ENCODE measurements around the gene NHS. TPM values are rescaled to one million over a fixed set of nuclear protein-coding genes. Genes with fewer than 3 reads are reported as not detected.

NHS gene
- polyA plus RNA-seq, 4 donors: 13.8 to 29.4 (median 18.9) TPM

DNA sequence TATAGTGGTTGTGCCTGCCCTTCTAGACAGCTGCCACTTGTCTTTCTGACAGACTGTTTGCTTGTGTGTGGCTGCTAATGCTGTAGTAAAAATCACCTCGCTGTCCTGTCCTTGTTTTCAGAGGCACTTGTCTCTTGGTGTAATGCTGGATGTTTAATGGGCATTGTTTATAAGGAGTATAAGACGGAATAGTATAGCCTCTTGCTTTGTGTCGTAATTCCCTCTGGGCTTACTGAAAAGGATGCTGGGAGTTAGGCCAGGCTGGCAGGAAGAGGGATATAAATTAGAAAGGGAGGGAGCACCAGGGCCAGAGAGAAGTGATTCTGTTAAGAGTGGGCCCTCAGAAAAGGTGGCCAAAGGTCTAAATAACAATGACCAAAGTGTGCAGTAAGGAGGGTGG lies 29.0 kb downstream of the NHS start:
- no peak for DNase-seq (ENCODE audit: low read depth in 4 of 4, low spot score in 2 of 4)

DNA sequence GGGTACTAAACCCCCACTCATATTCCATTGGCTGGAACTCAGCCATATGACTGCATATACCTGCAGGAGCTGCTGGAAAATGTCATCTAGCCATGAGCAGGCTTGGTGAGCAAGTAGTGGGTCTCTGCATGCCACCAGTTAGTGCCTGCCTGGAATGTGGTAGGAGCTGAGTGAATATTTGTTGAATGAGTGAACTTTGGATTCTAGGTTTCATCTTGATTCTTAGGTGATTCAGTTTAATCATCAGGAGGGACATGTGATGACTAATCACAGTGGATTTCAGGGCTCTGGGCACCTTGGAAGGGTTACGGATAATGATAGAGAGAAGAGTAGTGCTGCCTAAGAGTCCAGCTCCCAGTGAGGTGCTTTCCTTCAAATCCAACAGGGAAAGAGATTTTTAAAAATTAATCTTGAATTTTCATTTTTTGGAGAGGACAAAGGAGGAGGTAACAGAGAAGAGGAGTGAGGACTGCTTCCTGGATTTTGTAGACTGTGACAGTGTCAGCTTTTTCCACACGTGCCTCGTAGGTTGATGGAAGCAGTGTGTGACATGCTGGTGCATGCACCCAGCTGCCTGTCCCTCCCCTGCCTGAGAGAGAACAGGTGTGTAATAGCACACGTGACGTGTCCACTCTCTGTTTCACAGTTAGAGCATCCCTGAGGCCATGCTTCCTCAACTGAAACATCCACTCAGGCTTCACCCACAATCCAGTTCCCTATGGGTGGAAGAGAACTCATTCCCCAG lies 30.4 kb downstream of the NHS start:
- DNase-seq (ENCODE audit: low read depth in 4 of 4, low spot score in 2 of 4): no peak

DNA sequence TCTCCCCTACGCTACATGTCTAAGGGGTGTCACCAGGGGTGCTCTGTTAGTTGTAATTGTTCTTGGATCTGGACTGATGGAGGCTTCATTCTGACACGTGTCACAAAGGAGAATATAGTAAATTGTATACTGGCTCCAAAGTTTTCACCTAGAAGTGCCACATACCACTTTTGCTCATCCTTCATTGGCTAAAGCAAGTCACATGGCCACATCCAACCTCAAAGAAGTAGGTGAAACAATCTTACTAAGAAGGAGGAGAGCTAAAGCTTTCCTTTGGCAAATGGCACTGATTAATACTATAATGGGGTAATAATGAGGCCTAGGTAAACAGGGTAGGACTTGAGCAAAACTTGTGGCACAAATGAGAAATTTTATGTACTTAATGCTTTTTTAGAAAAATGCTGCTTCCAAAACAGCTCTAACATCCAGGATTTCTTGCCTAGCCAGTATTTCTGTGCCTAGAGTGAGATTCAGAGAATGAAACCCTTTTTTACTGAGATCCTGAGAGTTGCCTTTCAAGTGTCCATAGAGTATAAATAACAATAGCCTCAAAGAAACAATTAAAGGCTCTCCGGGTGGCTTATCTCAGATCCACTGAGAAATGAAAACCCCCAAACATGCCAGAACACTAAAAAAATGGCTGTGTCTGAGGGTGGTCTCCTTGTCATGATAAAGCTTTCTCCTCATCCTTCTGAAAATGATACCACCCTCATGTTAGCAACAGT lies 34.7 kb downstream of the NHS start:
- no peak for DNase-seq (ENCODE audit: low read depth in 4 of 4, low spot score in 2 of 4)

DNA sequence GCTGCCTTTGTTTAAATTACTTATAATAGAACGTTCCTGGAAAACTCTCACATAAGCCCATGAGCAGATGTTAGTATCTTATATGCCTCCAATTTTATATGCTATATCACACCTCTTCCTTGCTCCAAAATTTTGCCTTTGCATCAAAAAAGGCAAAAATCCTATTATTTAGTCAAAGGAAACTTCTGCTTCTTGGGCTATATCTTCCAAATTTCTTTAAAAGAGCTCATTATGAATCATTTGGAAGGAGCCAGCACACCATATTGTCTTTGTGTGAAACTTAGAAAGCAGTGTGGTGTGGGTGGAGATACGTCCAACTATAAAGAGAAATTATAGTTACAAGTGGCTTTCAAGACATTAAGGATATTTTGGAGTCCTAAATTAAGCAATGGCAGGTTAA lies 35.7 kb downstream of the NHS start:
- no peak for DNase-seq (ENCODE audit: low read depth in 4 of 4, low spot score in 2 of 4)

DNA sequence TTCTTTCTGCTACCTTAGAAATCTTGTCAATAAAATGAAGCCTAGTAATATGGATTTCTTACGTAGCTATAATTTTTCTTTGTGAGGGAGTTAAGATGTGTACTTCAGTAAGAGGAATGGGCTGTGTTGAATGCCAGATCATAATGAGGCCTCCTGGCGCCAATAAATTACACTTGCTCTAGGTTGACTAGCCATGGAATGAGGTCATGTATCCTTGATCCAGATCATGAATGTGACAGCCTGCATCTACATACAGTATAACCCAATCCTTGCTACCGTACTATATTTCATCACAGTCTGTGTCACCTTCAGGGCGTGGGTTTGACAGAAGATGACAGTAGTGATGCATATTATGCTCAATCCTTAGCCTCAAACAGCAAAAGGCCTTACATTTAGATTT lies 36.2 kb downstream of the NHS start:
- no peak for DNase-seq (ENCODE audit: low read depth in 4 of 4, low spot score in 2 of 4)

DNA sequence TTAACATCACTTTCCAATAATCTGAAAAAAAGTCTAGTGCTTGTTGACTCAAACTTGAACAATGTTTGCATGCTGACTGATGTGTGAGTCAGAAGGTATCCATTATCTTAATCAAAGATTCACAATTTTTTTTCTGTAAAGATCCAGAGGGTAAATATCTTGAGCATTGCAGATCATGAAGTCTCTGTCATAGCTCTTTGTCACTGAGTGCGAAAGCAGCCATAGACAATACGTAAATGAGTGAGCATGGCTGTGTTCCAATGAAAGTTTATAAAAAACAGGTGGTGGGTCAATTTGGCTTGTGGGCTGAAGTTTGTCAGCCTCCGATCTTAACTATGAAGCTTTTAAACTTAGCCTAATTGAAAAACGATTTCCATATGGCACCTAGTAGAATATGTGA lies 37.7 kb downstream of the NHS start:
- DNase-seq (ENCODE audit: low read depth in 4 of 4, low spot score in 2 of 4): no peak

DNA sequence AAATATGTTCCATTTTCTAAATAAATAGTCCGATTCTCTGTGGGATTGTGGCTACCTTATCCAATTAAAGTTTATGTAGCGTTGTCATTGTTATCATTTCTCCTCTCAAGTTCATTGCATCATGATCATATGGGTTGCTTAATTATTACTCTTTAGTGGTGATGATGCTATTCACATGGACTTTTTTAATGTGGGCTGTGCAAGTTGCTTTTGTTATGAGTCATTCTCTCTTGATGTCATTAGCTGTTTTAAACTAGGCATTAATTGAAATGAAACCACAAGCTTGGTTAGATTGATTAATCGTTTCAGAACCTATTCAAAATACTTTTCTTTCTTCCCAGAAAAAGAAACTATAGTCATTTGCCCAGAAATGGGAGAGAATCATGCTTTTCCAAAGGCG lies 38.2 kb downstream of the NHS start:
- DNase-seq (ENCODE audit: low read depth in 4 of 4, low spot score in 2 of 4): no peak

DNA sequence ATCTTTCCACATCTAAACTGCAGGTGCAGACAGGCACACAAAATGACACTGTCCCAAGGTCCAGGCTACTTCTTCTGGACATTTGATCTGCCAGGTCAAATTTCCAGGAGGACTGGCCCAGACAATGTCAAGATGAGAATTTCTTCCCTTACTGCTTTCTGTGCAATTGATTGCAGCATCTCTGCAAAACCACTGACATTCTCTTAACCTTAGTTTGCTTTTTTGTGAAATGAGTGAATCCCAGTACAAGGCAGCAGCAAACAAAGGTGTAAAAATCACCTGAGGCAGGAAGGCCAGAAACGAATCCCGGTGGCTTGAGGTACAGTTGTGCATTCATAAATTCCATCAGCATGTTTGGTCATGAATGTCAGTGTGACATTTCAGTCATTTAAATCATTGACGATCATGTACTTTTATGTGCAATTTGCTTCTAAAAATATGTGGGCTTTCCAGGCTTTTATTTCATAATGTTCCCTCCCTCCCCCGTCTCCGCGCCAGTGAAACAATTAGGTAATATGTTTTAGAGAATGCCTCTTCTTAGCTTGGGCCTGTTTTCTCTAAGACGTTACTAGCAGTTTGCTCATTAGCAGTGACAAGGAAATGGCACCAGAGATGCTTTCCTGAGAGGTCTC lies 39.1 kb downstream of the NHS start:
- no peak for DNase-seq (ENCODE audit: low read depth in 4 of 4, low spot score in 2 of 4)

DNA sequence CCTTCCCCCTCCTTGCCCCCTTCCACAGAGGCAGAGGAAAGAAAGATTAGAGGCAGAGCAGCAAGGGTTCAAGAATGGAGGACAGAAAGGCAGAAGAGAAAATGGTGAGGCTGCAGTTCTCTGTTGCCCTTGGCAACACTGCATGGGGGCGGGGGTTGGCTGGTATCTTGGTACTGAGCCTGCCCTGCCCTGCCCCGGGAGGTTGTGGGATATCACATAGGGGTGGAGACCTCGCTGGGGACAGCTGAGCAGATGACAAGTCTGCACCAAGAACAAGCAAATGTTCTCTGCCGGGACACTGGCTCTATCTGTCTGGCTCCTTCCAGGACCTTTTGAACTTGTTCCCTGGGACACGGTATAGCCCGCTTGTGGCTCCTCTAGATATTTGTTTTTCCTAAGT lies 39.8 kb downstream of the NHS start:
- DNase-seq (ENCODE audit: low read depth in 4 of 4, low spot score in 2 of 4): no peak

DNA sequence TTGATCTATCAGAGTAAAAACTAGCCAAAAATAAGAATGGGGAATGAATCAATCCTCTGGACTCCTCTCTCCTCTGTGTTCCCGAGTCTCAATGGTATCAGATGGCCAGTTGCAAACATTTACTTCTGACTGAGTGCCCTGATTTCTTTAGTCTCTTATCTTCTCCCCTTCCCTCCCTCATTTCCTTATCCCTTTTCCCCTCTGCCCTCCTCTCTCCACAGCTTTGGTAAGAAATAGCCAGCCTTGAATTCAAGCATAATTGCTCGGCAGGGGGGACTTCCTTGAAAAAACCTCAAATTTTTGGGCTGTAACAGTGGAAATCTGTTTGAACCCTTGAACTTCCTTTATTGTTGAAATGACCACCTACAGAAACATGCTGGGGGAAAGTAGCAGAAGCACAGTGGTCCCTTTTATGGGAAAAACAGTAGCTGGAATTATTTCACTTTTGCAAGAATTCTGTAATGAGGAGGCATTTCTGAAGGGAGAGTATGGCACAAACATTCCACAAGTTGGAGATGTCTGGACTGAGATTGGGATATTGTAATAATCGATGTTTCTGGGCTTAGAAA lies 40.3 kb downstream of the NHS start:
- DNase-seq (ENCODE audit: low read depth in 4 of 4, low spot score in 2 of 4): no peak

DNA sequence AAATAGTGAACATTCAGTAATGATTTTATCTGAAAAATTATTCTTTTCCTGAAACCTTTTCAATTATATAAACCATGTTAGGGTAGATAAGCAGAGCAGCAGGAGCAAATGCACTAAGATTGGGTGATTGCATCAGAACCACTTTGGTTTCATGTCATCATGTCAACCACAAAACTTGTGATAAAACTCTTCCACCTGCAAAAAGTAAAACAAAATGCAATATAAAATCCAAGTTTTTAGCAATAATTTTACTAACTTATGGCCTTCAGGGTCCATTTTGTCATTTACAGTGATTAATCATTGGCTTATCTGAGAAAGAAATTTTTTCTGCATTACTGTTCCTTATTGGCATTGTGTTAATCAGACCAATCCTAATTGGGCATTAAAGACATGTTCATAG lies 42.4 kb downstream of the NHS start:
- no peak for DNase-seq (ENCODE audit: low read depth in 4 of 4, low spot score in 2 of 4)

DNA sequence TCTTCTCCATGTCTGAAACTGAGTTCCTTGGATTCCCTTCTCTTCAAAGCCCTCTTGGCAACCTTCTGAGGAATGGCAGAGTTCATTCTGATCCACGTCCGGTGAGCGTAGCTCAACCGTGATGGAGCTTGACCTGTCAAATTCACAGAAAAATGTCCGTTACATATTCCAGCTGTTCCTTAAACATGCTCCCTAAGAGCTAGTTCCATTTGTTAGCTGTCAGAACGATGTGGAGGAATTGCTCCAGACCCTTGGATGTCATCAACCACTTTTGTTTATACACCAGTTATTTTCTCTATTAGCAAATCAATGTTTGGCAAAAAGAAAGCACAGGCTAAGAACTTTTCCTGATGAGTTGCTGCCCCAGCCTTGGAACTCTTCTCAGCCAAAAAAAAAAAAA lies 50.1 kb downstream of the NHS start:
- DNase-seq (ENCODE audit: low read depth in 4 of 4, low spot score in 2 of 4): no peak

DNA sequence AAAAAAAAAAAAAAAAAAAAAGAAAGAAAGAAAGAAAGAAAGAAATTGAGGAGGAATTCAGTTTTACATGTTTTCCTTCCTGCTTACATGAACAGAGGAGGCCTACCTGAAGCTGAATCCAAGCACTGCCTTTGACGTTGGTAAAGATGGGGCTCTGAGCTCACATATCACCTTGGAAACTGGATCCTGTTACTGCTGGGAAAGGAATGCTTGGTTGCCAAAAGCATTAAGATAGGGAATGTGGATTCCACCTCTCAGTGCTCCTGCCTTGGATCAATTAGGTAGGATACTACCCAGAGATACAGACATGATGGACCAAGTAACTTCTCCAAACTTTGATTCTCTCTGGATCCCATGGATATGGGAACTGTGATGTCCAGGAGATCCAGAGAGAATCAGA lies 50.6 kb downstream of the NHS start:
- no peak for DNase-seq (ENCODE audit: low read depth in 4 of 4, low spot score in 2 of 4)

DNA sequence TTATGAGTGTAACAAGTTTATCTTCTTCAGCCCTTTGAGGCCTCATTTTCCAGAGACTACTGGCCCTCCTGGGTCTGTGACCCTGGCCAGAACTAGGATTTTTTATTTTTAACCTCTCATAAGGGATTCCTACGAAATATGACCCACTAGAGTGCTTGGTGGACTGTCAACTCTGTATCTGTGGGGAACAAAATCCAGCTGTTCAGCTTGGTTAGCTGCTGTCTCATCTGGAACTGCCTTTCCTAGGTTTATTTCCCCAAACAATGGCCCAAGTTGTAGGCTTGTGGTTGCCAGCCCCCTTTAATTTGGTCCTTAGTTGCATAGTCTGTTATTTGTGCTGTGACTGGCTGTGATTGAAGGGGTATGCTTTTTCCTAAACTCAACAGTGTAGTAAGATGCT lies 56.2 kb downstream of the NHS start:
- DNase-seq (ENCODE audit: low read depth in 4 of 4, low spot score in 2 of 4): no peak

DNA sequence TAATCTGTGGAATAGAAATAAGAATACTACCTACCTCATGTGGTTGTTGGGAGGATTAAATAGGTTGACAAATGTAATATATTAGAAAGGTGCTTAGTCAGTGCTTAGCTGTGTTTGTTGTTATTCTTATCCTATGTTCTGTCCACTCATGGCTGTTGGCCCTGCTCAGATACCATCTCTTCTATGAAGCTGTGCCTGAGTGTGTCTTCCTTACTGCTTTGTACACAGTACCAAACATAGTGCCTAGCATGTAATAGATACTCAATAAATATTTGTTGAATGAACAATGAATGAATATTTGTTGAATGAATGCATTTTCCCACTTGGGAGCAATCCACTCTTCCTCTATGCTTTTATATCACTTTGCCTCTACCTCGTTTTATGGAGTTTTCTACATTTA lies 57.2 kb downstream of the NHS start:
- no peak for DNase-seq (ENCODE audit: low read depth in 4 of 4, low spot score in 2 of 4)

DNA sequence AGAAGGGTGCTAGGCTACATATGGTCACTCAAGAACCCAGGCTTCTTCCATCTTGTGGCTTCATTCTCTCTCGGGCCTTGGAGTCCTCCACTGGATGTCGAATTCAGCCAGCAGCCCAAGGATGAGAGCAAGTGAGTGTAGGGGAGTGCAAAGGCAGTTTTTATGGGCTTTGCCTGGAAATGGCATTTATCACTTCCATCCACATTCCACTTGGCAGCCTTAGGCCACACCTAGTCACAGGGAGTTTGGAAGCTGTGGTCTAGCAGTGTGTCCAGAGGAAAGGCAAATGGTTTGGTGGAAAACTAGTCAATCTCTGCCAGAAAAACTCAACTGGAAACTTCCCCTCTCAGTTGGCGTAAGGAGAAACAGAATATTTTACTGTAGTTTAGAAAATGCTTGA lies 59.0 kb downstream of the NHS start:
- DNase-seq (ENCODE audit: low read depth in 4 of 4, low spot score in 2 of 4): no peak

DNA sequence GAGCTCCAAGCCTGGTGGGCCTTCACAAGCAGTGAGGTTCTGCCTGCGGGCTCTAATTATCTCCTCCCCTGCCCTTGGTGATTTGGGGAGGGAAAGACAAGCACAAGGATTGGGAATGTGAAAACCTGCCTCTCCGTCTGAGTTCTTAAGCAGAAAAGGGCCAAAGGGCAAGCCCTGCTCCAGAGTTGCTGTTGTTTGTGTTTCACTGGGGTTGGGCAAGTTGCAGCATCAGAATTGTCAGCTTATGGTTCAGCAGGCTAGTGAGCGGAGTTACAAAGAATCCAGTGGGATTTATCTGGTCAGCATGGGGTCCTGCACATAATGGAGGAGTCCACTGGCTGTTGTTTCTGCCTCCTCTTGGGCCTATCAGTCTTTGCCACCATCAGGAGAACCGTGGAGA lies 60.5 kb downstream of the NHS start:
- DNase-seq (ENCODE audit: low read depth in 4 of 4, low spot score in 2 of 4): no peak

DNA sequence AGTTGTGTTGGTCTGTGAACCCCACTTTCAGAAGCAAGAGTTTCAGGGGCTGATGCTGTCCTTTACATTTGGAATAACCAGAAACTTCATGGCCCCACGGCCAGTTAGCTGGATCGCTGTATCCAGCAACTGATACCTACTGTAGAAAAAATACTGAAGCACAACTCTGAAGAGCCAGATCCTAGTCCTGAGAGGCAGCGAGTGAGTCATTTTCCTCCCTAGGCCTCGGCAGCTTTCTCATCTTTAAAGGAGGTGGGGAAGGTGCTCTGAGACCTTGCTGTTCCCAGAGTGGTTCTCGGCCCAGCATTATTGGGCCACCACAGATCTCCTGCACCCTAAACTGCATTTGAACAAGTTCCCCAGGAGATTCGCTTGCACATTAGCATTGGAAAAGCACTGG lies 63.2 kb downstream of the NHS start:
- no peak for DNase-seq (ENCODE audit: low read depth in 4 of 4, low spot score in 2 of 4)

DNA sequence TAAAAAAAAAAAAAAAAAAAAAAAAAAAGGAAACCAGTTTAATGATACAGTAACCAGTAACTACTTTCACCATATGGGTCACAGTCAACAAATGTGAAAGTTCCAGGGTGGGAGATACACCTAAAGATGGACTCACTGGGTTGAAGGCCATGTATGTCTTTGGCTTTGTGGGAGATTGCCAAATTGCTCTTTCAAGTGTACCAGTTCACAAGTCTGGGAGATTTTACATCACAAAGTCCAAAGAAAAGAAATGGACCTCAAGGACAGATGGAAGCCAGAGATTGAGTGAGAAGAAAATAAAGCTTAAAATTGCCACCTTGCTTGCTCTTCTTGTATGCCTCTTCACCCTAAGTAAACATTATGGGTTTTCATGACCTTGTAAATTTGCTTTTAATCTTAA lies 65.3 kb downstream of the NHS start:
- DNase-seq (ENCODE audit: low read depth in 4 of 4, low spot score in 2 of 4): no peak

DNA sequence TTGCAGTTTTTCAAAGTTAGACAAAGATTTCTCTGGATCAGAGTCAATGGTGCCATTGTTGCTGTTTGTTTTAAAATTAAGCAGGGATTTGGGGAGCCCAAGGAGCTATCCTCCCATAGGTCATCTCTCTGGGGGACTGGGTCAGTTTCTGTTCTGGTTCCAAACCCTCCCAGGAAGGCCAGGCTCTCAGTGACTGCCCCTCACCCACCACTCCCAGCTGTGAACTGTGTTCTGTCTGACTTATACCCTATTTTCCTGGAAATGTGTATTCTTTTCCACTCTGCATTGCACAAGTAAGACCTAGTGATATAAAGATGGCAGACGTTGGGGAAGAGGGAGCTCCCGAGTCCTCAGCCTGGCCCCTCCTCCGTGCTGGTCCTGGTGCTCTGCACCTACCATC lies 65.8 kb downstream of the NHS start:
- DNase-seq (ENCODE audit: low read depth in 4 of 4, low spot score in 2 of 4): no peak

DNA sequence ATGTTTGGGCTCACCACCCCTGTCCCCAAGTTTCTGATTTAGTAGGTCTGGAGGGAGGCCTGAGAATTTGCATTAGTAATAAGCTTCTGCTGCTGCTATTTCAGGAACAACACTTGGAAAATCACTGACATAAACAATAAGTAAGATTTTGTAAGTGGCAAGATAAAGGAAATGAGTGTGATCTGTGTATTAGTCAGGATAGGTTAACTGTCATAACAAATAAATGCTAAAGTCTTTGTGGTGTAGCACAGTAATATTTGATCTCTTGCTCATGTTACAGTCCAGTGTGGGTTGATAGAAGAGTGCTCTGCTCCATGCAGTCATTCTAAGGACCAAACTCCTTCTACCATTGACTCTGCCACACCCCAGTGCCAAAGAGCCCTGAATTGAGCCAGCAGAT lies 67.0 kb downstream of the NHS start:
- no peak for DNase-seq (ENCODE audit: low read depth in 4 of 4, low spot score in 2 of 4)

DNA sequence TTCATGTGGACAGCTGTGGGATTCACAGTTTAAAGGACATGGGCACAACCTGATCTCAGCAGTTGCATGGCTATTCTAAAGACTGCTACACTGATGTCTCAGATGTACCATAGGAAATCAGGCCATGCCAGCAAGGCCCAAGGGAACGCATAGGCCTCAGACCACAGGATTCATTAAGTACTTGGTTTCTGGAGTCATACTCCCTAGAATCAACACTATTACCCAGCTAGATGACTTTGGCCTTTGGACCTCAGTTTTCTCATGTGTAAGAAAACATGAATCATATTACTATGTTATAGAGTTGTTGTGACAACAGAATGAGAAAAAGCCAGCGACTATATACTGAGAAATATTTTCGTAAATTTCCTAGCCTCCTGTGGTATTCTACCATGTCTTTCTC lies 67.9 kb downstream of the NHS start:
- no peak for DNase-seq (ENCODE audit: low read depth in 4 of 4, low spot score in 2 of 4)

All from left renal cortex interstitium (tissue), 4 donors.